ENCODE results near the gene KLHL18.
"Not testable (repeated sequence)": the region's sequence is repeated elsewhere in the genome, so short reads cannot be mapped to it uniquely, and the experiment has no call there.

The KLHL18 gene

GRCh38 chr3:47355010-47355409 lies 72.3 kb downstream of the KLHL18 start:
- H3K27ac Mint-ChIP-seq, result no peak overlapping the region
- TF ChIP-seq CTCF (IDR thresholded peaks at IDR 0.05), result no peak
- H3K4me1 Mint-ChIP-seq, result no peaks in the 10 kb centered on the region
- peaks cover 19% of the 10 kb centered on the region for H3K27me3 Mint-ChIP-seq (ENCODE audit: low read depth, poor library complexity)
- H3K9me3 Mint-ChIP-seq, result peaks cover 25% of the 10 kb centered on the region
- no peak for DNase-seq
- no peak overlapping the region for H3K4me3 Mint-ChIP-seq
- peaks cover under 1% of the 10 kb centered on the region for H3K36me3 Mint-ChIP-seq (ENCODE audit: low read depth)

- peaks cover 6% of the 10 kb centered on the region for H3K36me3 Mint-ChIP-seq (ENCODE audit: low read depth)
- no peak overlapping the region for H3K4me3 Mint-ChIP-seq
- no peak for DNase-seq
- peaks cover 30% of the 10 kb centered on the region for H3K9me3 Mint-ChIP-seq
- H3K4me1 Mint-ChIP-seq, result no peaks in the 10 kb centered on the region
- peaks cover 14% of the 10 kb centered on the region for H3K27me3 Mint-ChIP-seq (ENCODE audit: low read depth, poor library complexity)
- no peak overlapping the region for H3K27ac Mint-ChIP-seq
- TF ChIP-seq CTCF (IDR thresholded peaks at IDR 0.05), result no peak
Measured at GRCh38 chr3:47356201-47356600, 73.5 kb downstream of the KLHL18 start.

GRCh38 chr3:47359323-47359722 lies 76.6 kb downstream of the KLHL18 start:
- H3K36me3 Mint-ChIP-seq (ENCODE audit: low read depth), result peaks cover 6% of the 10 kb centered on the region

GRCh38 chr3:47360110-47360517 lies 77.4 kb downstream of the KLHL18 start:
- H3K36me3 Mint-ChIP-seq (ENCODE audit: low read depth); H3K27ac Mint-ChIP-seq; H3K27me3 Mint-ChIP-seq (ENCODE audit: low read depth, poor library complexity); DNase-seq; H3K4me1 Mint-ChIP-seq; H3K4me3 Mint-ChIP-seq: not testable (repeated sequence)
- H3K9me3 Mint-ChIP-seq, result peaks cover 29% of the 10 kb centered on the region

More at GRCh38 chr3:47359323-47359722, 76.6 kb downstream of the KLHL18 start:
- no peak for DNase-seq
- Mint-ChIP-seq H3K27me3 (ENCODE audit: low read depth, poor library complexity) (peaks cover 6% of the 10 kb centered on the region), H3K4me1 (no peaks in the 10 kb centered on the region), H3K9me3 (peaks cover 30% of the 10 kb centered on the region), H3K4me3 (no peak overlapping the region), H3K27ac (no peak overlapping the region)
- TF ChIP-seq CTCF (IDR thresholded peaks at IDR 0.05), result no peak

GRCh38 chr3:47362701-47363100 lies 80.0 kb downstream of the KLHL18 start:
- no peak for DNase-seq
- no peak for TF ChIP-seq CTCF (IDR thresholded peaks at IDR 0.05)
- H3K4me1 Mint-ChIP-seq, result no peaks in the 10 kb centered on the region
- H3K36me3 Mint-ChIP-seq (ENCODE audit: low read depth), result peaks cover 6% of the 10 kb centered on the region
- peaks cover 6% of the 10 kb centered on the region for H3K27me3 Mint-ChIP-seq (ENCODE audit: low read depth, poor library complexity)
- H3K4me3 Mint-ChIP-seq, result no peak overlapping the region
- H3K27ac Mint-ChIP-seq, result peak overlapping the region; percentile 22
- peaks cover 25% of the 10 kb centered on the region for H3K9me3 Mint-ChIP-seq

GRCh38 chr3:47365213-47366153 lies 82.7 kb downstream of the KLHL18 start:
- H3K36me3 Mint-ChIP-seq (ENCODE audit: low read depth), result peaks cover under 1% of the 10 kb centered on the region
- peaks cover 12% of the 10 kb centered on the region for H3K27me3 Mint-ChIP-seq (ENCODE audit: low read depth, poor library complexity)
- peaks cover under 1% of the 10 kb centered on the region for H3K9me3 Mint-ChIP-seq
- no peak for TF ChIP-seq CTCF (IDR thresholded peaks at IDR 0.05)
- no peak overlapping the region for H3K4me3 Mint-ChIP-seq
- H3K27ac Mint-ChIP-seq, result no peak overlapping the region
- no peaks in the 10 kb centered on the region for H3K4me1 Mint-ChIP-seq
- no peak for DNase-seq
